Measurements from ENCODE around the gene RASA3. TPM values are rescaled to one million over a fixed set of nuclear protein-coding genes. Genes with fewer than 3 reads are reported as not detected.

The RASA3 gene
- total RNA-seq, 4 donors from 2014 or later: 25.0 to 43.1 (median 30.2) TPM

- Histone ChIP-seq H3K27me3 (no peaks in the 10 kb centered on the region), H3K36me3 (peaks cover 0 to 22% of the 10 kb centered on the region in 2 donors), H3K4me3 (no peak overlapping the region), H3K4me1 (peaks cover 0 to 28% (median 0%) of the 10 kb centered on the region in 3 donors), H3K9me3 (no peaks in the 10 kb centered on the region), H3K27ac (no peak overlapping the region)
- 92 to 100% methylated on average over 2 to 3 of the region's 17 CpGs for WGBS, 2 donors (ENCODE audit: low coverage in 1 of 2)
- TF ChIP-seq POLR2A (IDR thresholded peaks at IDR 0.05) (no peak), EP300 (IDR thresholded peaks at IDR 0.05) (no peak), POLR2AphosphoS5 (IDR thresholded peaks at IDR 0.05) (no peak)
- TF ChIP-seq, protein P1, sequence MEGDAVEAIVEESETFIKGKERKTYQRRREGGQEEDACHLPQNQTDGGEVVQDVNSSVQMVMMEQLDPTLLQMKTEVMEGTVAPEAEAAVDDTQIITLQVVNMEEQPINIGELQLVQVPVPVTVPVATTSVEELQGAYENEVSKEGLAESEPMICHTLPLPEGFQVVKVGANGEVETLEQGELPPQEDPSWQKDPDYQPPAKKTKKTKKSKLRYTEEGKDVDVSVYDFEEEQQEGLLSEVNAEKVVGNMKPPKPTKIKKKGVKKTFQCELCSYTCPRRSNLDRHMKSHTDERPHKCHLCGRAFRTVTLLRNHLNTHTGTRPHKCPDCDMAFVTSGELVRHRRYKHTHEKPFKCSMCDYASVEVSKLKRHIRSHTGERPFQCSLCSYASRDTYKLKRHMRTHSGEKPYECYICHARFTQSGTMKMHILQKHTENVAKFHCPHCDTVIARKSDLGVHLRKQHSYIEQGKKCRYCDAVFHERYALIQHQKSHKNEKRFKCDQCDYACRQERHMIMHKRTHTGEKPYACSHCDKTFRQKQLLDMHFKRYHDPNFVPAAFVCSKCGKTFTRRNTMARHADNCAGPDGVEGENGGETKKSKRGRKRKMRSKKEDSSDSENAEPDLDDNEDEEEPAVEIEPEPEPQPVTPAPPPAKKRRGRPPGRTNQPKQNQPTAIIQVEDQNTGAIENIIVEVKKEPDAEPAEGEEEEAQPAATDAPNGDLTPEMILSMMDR (IDR thresholded peaks at IDR 0.05): no peak
- no peak for ATAC-seq
Measured at GRCh38 chr13:114041493-114041892, 90.9 kb downstream of the RASA3 start.

GRCh38 chr13:114039471-114040141 is 92.8 kb downstream of the RASA3 start:
- H3K4me1 ChIP-seq: peaks cover 0 to 47% (median 3%) of the 10 kb centered on the region in 3 donors
- no peak for ATAC-seq

GRCh38 chr13:114038900-114039299 is 93.5 kb downstream of the RASA3 start:
- H3K4me1 ChIP-seq: peaks cover 0 to 54% (median 8%) of the 10 kb centered on the region in 3 donors
- H3K36me3 ChIP-seq: peaks cover 0 to 22% of the 10 kb centered on the region in 2 donors
- H3K9me3 ChIP-seq: no peaks in the 10 kb centered on the region
- TF ChIP-seq EP300 (IDR thresholded peaks at IDR 0.05): no peak
- TF ChIP-seq, protein P1 (IDR thresholded peaks at IDR 0.05): no peak
- TF ChIP-seq POLR2AphosphoS5 (IDR thresholded peaks at IDR 0.05): no peak
- no peak for TF ChIP-seq POLR2A (IDR thresholded peaks at IDR 0.05)
- H3K27me3 ChIP-seq: no peaks in the 10 kb centered on the region
- ATAC-seq: no peak
- H3K4me3 ChIP-seq: no peak overlapping the region
- 96% methylated on average over 4 of the region's 14 CpGs; no CpG with 5 or more reads in 1 of the 2 donors for WGBS, 2 donors (ENCODE audit: low coverage in 1 of 2)
- H3K27ac ChIP-seq: peak overlapping the region in 2 of 4 donors; percentile 45 to 49

More at GRCh38 chr13:114039471-114040141, 92.8 kb downstream of the RASA3 start:
- Histone ChIP-seq H3K36me3 (peaks cover 0 to 22% of the 10 kb centered on the region in 2 donors), H3K27me3 (no peaks in the 10 kb centered on the region), H3K9me3 (no peaks in the 10 kb centered on the region), H3K4me3 (no peak overlapping the region), H3K27ac (peak overlapping the region in 1 of 4 donors; percentile 16)
- TF ChIP-seq POLR2A (IDR thresholded peaks at IDR 0.05): no peak
- TF ChIP-seq POLR2AphosphoS5 (IDR thresholded peaks at IDR 0.05): no peak
- no peak for TF ChIP-seq EP300 (IDR thresholded peaks at IDR 0.05)
- TF ChIP-seq, protein P1 (IDR thresholded peaks at IDR 0.05): no peak
- WGBS, 2 donors (ENCODE audit: low coverage in 1 of 2): 83% methylated on average over 5 of the region's 26 CpGs; no CpG with 5 or more reads in 1 of the 2 donors

DNA sequence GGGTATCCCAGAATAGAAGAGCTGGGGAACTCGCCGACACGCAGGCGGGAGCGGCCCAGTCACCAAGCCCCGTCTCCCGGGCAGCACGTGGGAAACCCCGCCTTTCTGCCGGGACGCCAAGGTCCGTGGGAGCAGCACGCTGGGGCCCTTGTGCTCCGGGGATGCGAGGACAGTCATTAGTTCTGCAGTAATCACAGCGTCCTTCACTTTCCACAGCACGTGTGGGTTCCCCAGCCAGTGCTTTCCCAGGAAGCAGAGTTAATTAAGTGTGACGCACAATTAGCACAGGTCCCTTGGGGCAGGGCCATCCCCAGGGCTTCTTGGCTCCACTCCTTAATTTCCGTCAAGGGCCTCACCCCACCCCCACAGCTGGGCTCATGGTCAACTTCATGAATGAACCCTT is 94.2 kb downstream of the RASA3 start:
- no peak overlapping the region for H3K4me3 ChIP-seq
- ATAC-seq: no peak
- H3K9me3 ChIP-seq: no peaks in the 10 kb centered on the region
- 90% methylated on average over 2 of the region's 19 CpGs; no CpG with 5 or more reads in 1 of the 2 donors for WGBS, 2 donors (ENCODE audit: low coverage in 1 of 2)
- H3K27ac ChIP-seq: peak overlapping the region in 2 of 4 donors; percentile 45 to 49
- H3K36me3 ChIP-seq: peaks cover 0 to 22% of the 10 kb centered on the region in 2 donors
- TF ChIP-seq EP300 (IDR thresholded peaks at IDR 0.05) (no peak), POLR2A (IDR thresholded peaks at IDR 0.05) (no peak), POLR2AphosphoS5 (IDR thresholded peaks at IDR 0.05) (no peak)
- TF ChIP-seq, protein P1 (IDR thresholded peaks at IDR 0.05): no peak
- H3K27me3 ChIP-seq: no peaks in the 10 kb centered on the region
- peaks cover 0 to 59% (median 12%) of the 10 kb centered on the region in 3 donors for H3K4me1 ChIP-seq

- H3K4me1 ChIP-seq: peaks cover 0 to 59% (median 12%) of the 10 kb centered on the region in 3 donors
- no peak overlapping the region for H3K4me3 ChIP-seq
- no peaks in the 10 kb centered on the region for H3K27me3 ChIP-seq
- peaks cover 0 to 20% of the 10 kb centered on the region in 2 donors for H3K36me3 ChIP-seq
- ATAC-seq: no peak
- 85 to 98% methylated on average over 8 to 11 of the region's 21 CpGs for WGBS, 2 donors (ENCODE audit: low coverage in 1 of 2)
- no peaks in the 10 kb centered on the region for H3K9me3 ChIP-seq
- peak overlapping the region in 3 of 4 donors; percentile 24 to 65 (median 45) for H3K27ac ChIP-seq
- TF ChIP-seq EP300 (IDR thresholded peaks at IDR 0.05) (no peak), POLR2A (IDR thresholded peaks at IDR 0.05) (no peak), POLR2AphosphoS5 (IDR thresholded peaks at IDR 0.05) (no peak)
- TF ChIP-seq, protein P1 (IDR thresholded peaks at IDR 0.05): no peak
Measured at GRCh38 chr13:114037674-114038073, 94.7 kb downstream of the RASA3 start.

All from gastroesophageal sphincter (tissue), 4 donors.